Measurements from ENCODE around the gene OR4D10. TPM values are rescaled to one million over a fixed set of nuclear protein-coding genes. Genes with fewer than 3 reads are reported as not detected.

The OR4D10 gene
- total and polyA plus RNA-seq, 2 of the 8 experiments (the other 6 are each of a cell fraction or from before 2014, with no cell fraction given), result not detected

- Histone ChIP-seq H2BK15ac (ENCODE audit: low read length) (no peak overlapping the region), H2BK12ac (ENCODE audit: low read depth, low read length) (no peak overlapping the region), H3K4me1 (replicated peaks in 1 of 4; ENCODE audit: control insufficient read depth in 3 of 4, insufficient read depth in 4 of 4, low read length in 3 of 4) (peaks cover 3 to 7% (median 4%) of the 10 kb centered on the region in 4 experiments; a peak in 6 of 7 replicates), H2AFZ (ENCODE audit: low read length) (no peak overlapping the region), H4K8ac (ENCODE audit: extremely low read depth, insufficient read depth, low read length) (no peak overlapping the region), H3K9me3 (ENCODE audit: insufficient read depth in 2 of 2, low read depth in 1 of 2, low read length in 1 of 2) (no peaks in the 10 kb centered on the region), H3K4me3 (ENCODE audit: extremely low read depth in 1 of 4, insufficient read depth in 2 of 4, low read depth in 3 of 4, low read length in 4 of 4) (no peak overlapping the region), H4K5ac (ENCODE audit: insufficient read length, low read depth, low read length) (no peak overlapping the region), H3K18ac (ENCODE audit: extremely low read depth, low read length) (no peak overlapping the region), H3K23me2 (ENCODE audit: low read depth, low read length) (no peaks in the 10 kb centered on the region), H3K79me2 (ENCODE audit: control insufficient read depth in 1 of 2, insufficient read depth in 2 of 2, low read length in 2 of 2) (no peaks in the 10 kb centered on the region), H2BK5ac (ENCODE audit: low read depth, low read length) (no peak overlapping the region), H3K56ac (replicated peaks; ENCODE audit: insufficient read length, low read depth, low read length) (no peak overlapping the region), H3K4me2 (ENCODE audit: insufficient read depth in 1 of 2, low read depth in 2 of 2, low read length in 2 of 2) (no peak overlapping the region), H3K36me3 (ENCODE audit: control insufficient read depth in 2 of 4, insufficient read depth in 4 of 4, low read length in 3 of 4) (no peaks in the 10 kb centered on the region), H3K79me1 (ENCODE audit: low read depth, low read length) (no peaks in the 10 kb centered on the region), H3K27me3 (replicated peaks in 1 of 4; ENCODE audit: control insufficient read depth in 3 of 4, extremely low read depth in 1 of 4, insufficient read depth in 3 of 4, low read length in 3 of 4) (no peaks in the 10 kb centered on the region), H2BK120ac (replicated peaks; ENCODE audit: low read depth, low read length) (no peak overlapping the region), H4K20me1 (replicated peaks in 1 of 2; ENCODE audit: control insufficient read depth in 1 of 2, insufficient read depth in 2 of 2, low read length in 2 of 2) (no peaks in the 10 kb centered on the region), H3K4ac (replicated peaks; ENCODE audit: insufficient read length, low read depth, low read length) (no peak overlapping the region), H2BK20ac (ENCODE audit: low read length) (no peak overlapping the region), H4K91ac (replicated peaks; ENCODE audit: insufficient read length, low read length) (no peak overlapping the region), H3K23ac (ENCODE audit: insufficient read length) (no peak overlapping the region), H2AK5ac (ENCODE audit: low read depth, low read length) (no peak overlapping the region), H3K9ac (replicated peaks in 1 of 4; ENCODE audit: extremely low read depth in 1 of 4, low read depth in 3 of 4, low read length in 3 of 4) (no peak overlapping the region), H3K27ac (ENCODE audit: low read depth, low read length) (no peak overlapping the region), H3K14ac (ENCODE audit: insufficient read length) (no peak overlapping the region)
- ChIA-PET POLR2A (ENCODE audit: partially characterized antibody) (no interaction called here), CTCF (ENCODE audit: partially characterized antibody) (interaction anchor here (1.4 to 1.7 kb wide), 2 partner anchors 12 to 151 kb away, joined by 3 to 5 read pairs; partner anchors contain the start of gene OR5A1)
- 80% methylated on average over 2 of the region's 2 CpGs; no CpG with 5 or more reads in 1 of the 2 experiments for WGBS, 2 experiments (ENCODE audit: extremely low coverage in 1 of 2, insufficient coverage in 1 of 2, insufficient read length in 1 of 2, insufficient replicate concordance in 2 of 2, low coverage in 1 of 2, low lambda C conversion rate in 2 of 2, missing lambda C conversion rate in 1 of 2)
- no peak for TF ChIP-seq SP2 (IDR thresholded peaks at IDR 0.05; ENCODE audit: low read length)
- TF ChIP-seq, protein P1, sequence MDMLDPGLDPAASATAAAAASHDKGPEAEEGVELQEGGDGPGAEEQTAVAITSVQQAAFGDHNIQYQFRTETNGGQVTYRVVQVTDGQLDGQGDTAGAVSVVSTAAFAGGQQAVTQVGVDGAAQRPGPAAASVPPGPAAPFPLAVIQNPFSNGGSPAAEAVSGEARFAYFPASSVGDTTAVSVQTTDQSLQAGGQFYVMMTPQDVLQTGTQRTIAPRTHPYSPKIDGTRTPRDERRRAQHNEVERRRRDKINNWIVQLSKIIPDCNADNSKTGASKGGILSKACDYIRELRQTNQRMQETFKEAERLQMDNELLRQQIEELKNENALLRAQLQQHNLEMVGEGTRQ (IDR thresholded peaks at IDR 0.05; ENCODE audit: low read length), result no peak
- TF ChIP-seq EZH2 (IDR thresholded peaks at IDR 0.05; ENCODE audit: low read depth, low read length, severe bottlenecking), result no peak
- no peak for TF ChIP-seq TAF1 (IDR thresholded peaks at IDR 0.05; ENCODE audit: low read depth, low read length)
- no peak for TF ChIP-seq HDAC6 (IDR thresholded peaks at IDR 0.05; ENCODE audit: low read depth, low read length)
- no peak for TF ChIP-seq BACH1 (IDR thresholded peaks at IDR 0.05; ENCODE audit: low read length)
- no peak for TF ChIP-seq POU5F1 (IDR thresholded peaks at IDR 0.05; ENCODE audit: low read depth, low read length)
- TF ChIP-seq, protein P2, sequence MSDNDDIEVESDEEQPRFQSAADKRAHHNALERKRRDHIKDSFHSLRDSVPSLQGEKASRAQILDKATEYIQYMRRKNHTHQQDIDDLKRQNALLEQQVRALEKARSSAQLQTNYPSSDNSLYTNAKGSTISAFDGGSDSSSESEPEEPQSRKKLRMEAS (IDR thresholded peaks at IDR 0.05), result no peak
- TF ChIP-seq CTBP2 (IDR thresholded peaks at IDR 0.05; ENCODE audit: borderline replicate concordance, insufficient read depth, insufficient read length, low read length), result no peak
- TF ChIP-seq SP1 (IDR thresholded peaks at IDR 0.05; ENCODE audit: low read depth, low read length), result no peak
- FAIRE-seq (no peak), DNase-seq (ENCODE audit: low read depth in 1 of 2, low spot score in 2 of 2) (no peak)
Measured at GRCh38 chr11:59423835-59424234, 49.3 kb upstream of the OR4D10 start.
